AG08396 (cell line): ENCODE measurements around the gene TMEM221.

Experiments
- DNase-seq: peaks from one replicate; pipeline ENCODE4 v3.0.0; 2012; ENCODE audit warnings: low spot score, mixed read lengths

TMEM221 gene

GRCh38 chr19:17473041-17473440 lies 24.6 kb upstream of the TMEM221 start:
- no peak for DNase-seq

GRCh38 chr19:17471410-17472125 lies 23.1 kb upstream of the TMEM221 start:
- DNase-seq = no peak

- DNase-seq = peak; percentile 97
These were observed 21.8 kb upstream of the TMEM221 start, which contains the start of gene SLC27A1 for GRCh38 chr19:17470068-17470841. Gene SLC27A1, plus strand, starts transcription at chr19:17470524. Its CDS starts 17 bp downstream, at chr19:17470541.

GRCh38 chr19:17469481-17470067 lies 21.1 kb upstream of the TMEM221 start:
- DNase-seq = peak; percentile 89

- no peak for DNase-seq
These were observed 20.6 kb upstream of the TMEM221 start for GRCh38 chr19:17469092-17469480.

GRCh38 chr19:17468302-17469091 lies 20.0 kb upstream of the TMEM221 start:
- no peak for DNase-seq

- DNase-seq = no peak
These were observed 19.2 kb upstream of the TMEM221 start for GRCh38 chr19:17467471-17468301.

- DNase-seq = no peak
These were observed 18.0 kb upstream of the TMEM221 start for GRCh38 chr19:17466487-17466850.

GRCh38 chr19:17460372-17461230 lies 12.1 kb upstream of the TMEM221 start, which contains the start of gene NXNL1:
Gene NXNL1, minus strand, starts transcription at chr19:17460926. Its CDS starts 57 bp downstream, at chr19:17460869.
- no peak for DNase-seq

- no peak for DNase-seq
These were observed 10.5 kb upstream of the TMEM221 start for GRCh38 chr19:17458970-17459369.

- DNase-seq = no peak
These were observed 9.1 kb upstream of the TMEM221 start for GRCh38 chr19:17457616-17458015.

GRCh38 chr19:17456127-17456526 lies 7.7 kb upstream of the TMEM221 start:
- no peak for DNase-seq

GRCh38 chr19:17455308-17456123 lies 7.0 kb upstream of the TMEM221 start:
- DNase-seq = no peak

- DNase-seq = no peak
These were observed 6.2 kb upstream of the TMEM221 start for GRCh38 chr19:17454576-17455071.

- no peak for DNase-seq
These were observed 3.4 kb upstream of the TMEM221 start for GRCh38 chr19:17451820-17452219.

- DNase-seq = no peak
These were observed 2.0 kb upstream of the TMEM221 start for GRCh38 chr19:17450264-17451075.

GRCh38 chr19:17447704-17448130 lies 751 bp downstream of the TMEM221 start:
- DNase-seq = no peak

- DNase-seq = no peak
These were observed 2.8 kb downstream of the TMEM221 start for GRCh38 chr19:17445526-17446165.
